WTC11 (cell line): ENCODE data around the gene OPCML. TPM values are rescaled to one million over a fixed set of nuclear protein-coding genes. Genes with fewer than 3 reads are reported as not detected.

Experiments
- ATAC-seq: fragments of 200-7000 bp; cut with Tn5 transposase; 2 replicates; pipeline ENCODE4 v1.10.0; 2021; ENCODE audit warnings: mild to moderate bottlenecking, moderate library complexity
- CTCF ChIA-PET: fragments of 300-600 bp; sonication (Branson Sonifier 250); formaldehyde crosslinking; loops from one replicate; lab custom pipeline; 2021; ENCODE audit warnings: antibody characterized with exemption; lab: Charles Lee
- POLR2A ChIA-PET: fragments of 350-600 bp; sonication (Branson Sonifier 250); formaldehyde crosslinking; loops from one replicate; lab custom pipeline; 2021; ENCODE audit warnings: antibody characterized with exemption; lab: Charles Lee
- DNase-seq: peaks from one replicate; pipeline ENCODE4 v3.0.0; 2021; ENCODE audit warnings: low spot score
- H3K27ac Mint-ChIP-seq: 2 replicates; pipeline ENCODE4 v1.8.0; 2021; ENCODE audit warnings: mixed read lengths
- H3K27me3 Mint-ChIP-seq: 2 replicates; pipeline ENCODE4 v1.8.0; 2021; ENCODE audit warnings: low read depth, mild to moderate bottlenecking, moderate library complexity, mixed read lengths
- H3K36me3 Mint-ChIP-seq: 2 replicates; pipeline ENCODE4 v1.8.0; 2021; ENCODE audit warnings: mixed read lengths
- H3K4me1 Mint-ChIP-seq: 2 replicates; pipeline ENCODE4 v1.8.0; 2022; ENCODE audit warnings: mixed read lengths
- H3K4me3 Mint-ChIP-seq: 2 replicates; pipeline ENCODE4 v1.8.0; 2021; ENCODE audit warnings: mild to moderate bottlenecking, moderate library complexity, mixed read lengths
- H3K9me3 Mint-ChIP-seq: 2 replicates; pipeline ENCODE4 v1.8.0; 2021; ENCODE audit warnings: mixed read lengths
- AFF4 ChIP-seq: sonication (generic); formaldehyde crosslinking; IDR thresholded peaks from 2 replicates; pipeline ENCODE4 v1.8.1; 2023; ENCODE audit warnings: mild to moderate bottlenecking, missing genetic modification reagents, borderline replicate concordance
- ATF1 ChIP-seq: sonication (generic); formaldehyde crosslinking; IDR thresholded peaks from 2 replicates; pipeline ENCODE4 v1.8.1; 2023; ENCODE audit warnings: mild to moderate bottlenecking, moderate library complexity, missing genetic modification reagents
- ATF6 ChIP-seq: sonication (generic); formaldehyde crosslinking; IDR thresholded peaks from 2 replicates; pipeline ENCODE4 v1.8.1; 2023; ENCODE audit warnings: mild to moderate bottlenecking, missing genetic modification reagents
- ESRRA ChIP-seq: sonication (generic); formaldehyde crosslinking; IDR thresholded peaks from 2 replicates; pipeline ENCODE4 v1.8.1; 2022; ENCODE audit warnings: mild to moderate bottlenecking, missing genetic modification reagents, borderline replicate concordance
- FOXK1 ChIP-seq: sonication (generic); formaldehyde crosslinking; IDR thresholded peaks from 2 replicates; pipeline ENCODE4 v1.8.0; 2022; ENCODE audit warnings: mild to moderate bottlenecking, moderate library complexity, missing genetic modification reagents
- IRF2 ChIP-seq: sonication (generic); formaldehyde crosslinking; IDR thresholded peaks from 2 replicates; pipeline ENCODE4 v1.8.0; 2022; ENCODE audit warnings: low read depth, missing genetic modification reagents, borderline replicate concordance
- MAX ChIP-seq: sonication (generic); formaldehyde crosslinking; IDR thresholded peaks from 2 replicates; pipeline ENCODE4 v1.8.0; 2022; ENCODE audit warnings: mild to moderate bottlenecking, missing genetic modification reagents
- MXD4 ChIP-seq: fragments of 250-450 bp; sonication (Bioruptor Pico); IDR thresholded peaks from 2 replicates; pipeline ENCODE4 v1.8.0; 2021; ENCODE audit warnings: mild to moderate bottlenecking, moderate library complexity, borderline replicate concordance
- MYBL2 ChIP-seq: sonication (generic); formaldehyde crosslinking; IDR thresholded peaks from 2 replicates; pipeline ENCODE4 v1.8.1; 2023; ENCODE audit warnings: mild to moderate bottlenecking, moderate library complexity, missing genetic modification reagents
- NR1H2 ChIP-seq: sonication (generic); formaldehyde crosslinking; IDR thresholded peaks from 2 replicates; pipeline ENCODE4 v1.9.0; 2021; ENCODE audit warnings: mild to moderate bottlenecking, moderate library complexity, missing genetic modification reagents
- NR2C2 ChIP-seq: sonication (generic); formaldehyde crosslinking; IDR thresholded peaks from 2 replicates; pipeline ENCODE4 v1.8.0; 2022; ENCODE audit warnings: mild to moderate bottlenecking, missing genetic modification reagents
- RELA ChIP-seq: sonication (generic); formaldehyde crosslinking; IDR thresholded peaks from 2 replicates; pipeline ENCODE4 v1.8.1; 2022; ENCODE audit warnings: missing genetic modification reagents, mild to moderate bottlenecking, borderline replicate concordance
- RORB ChIP-seq: fragments of 250-450 bp; sonication (Bioruptor Pico); IDR thresholded peaks from 2 replicates; pipeline ENCODE4 v1.9.0; 2021; ENCODE audit warnings: mild to moderate bottlenecking
- USF2 ChIP-seq: sonication (generic); formaldehyde crosslinking; IDR thresholded peaks from 2 replicates; pipeline ENCODE4 v1.8.1; 2023; ENCODE audit warnings: mild to moderate bottlenecking, missing genetic modification reagents, moderate library complexity
- ZBTB21 ChIP-seq: sonication (generic); formaldehyde crosslinking; IDR thresholded peaks from 2 replicates; pipeline ENCODE4 v1.8.1; 2023; ENCODE audit warnings: mild to moderate bottlenecking, missing genetic modification reagents, borderline replicate concordance
- ZBTB43 ChIP-seq: sonication (generic); formaldehyde crosslinking; IDR thresholded peaks from 2 replicates; pipeline ENCODE4 v1.8.1; 2023; ENCODE audit warnings: mild to moderate bottlenecking, missing genetic modification reagents
- ZMAT4 ChIP-seq: fragments of 250-450 bp; sonication (Bioruptor Pico); IDR thresholded peaks from 2 replicates; pipeline ENCODE4 v1.9.0; 2021; ENCODE audit warnings: mild to moderate bottlenecking
- ZNF138 ChIP-seq: sonication (generic); formaldehyde crosslinking; conservative IDR thresholded peaks from 2 replicates; pipeline ENCODE4 v1.8.1; 2022; ENCODE audit warnings: mild to moderate bottlenecking, moderate library complexity, missing genetic modification reagents
- ZNF232 ChIP-seq: sonication (generic); formaldehyde crosslinking; IDR thresholded peaks from 2 replicates; pipeline ENCODE4 v1.8.0; 2022; ENCODE audit warnings: mild to moderate bottlenecking, missing genetic modification reagents
- ZNF263 ChIP-seq: sonication (generic); formaldehyde crosslinking; IDR thresholded peaks from 2 replicates; pipeline ENCODE4 v1.8.1; 2022; ENCODE audit warnings: low read depth, mild to moderate bottlenecking, moderate library complexity, missing genetic modification reagents
- ZNF416 ChIP-seq: fragments of 250-450 bp; sonication (Bioruptor Pico); IDR thresholded peaks from 2 replicates; pipeline ENCODE4 v1.9.0; 2021; ENCODE audit warnings: mild to moderate bottlenecking, inconsistent platforms
- ZNF671 ChIP-seq: fragments of 250-450 bp; sonication (Bioruptor Pico); IDR thresholded peaks from 2 replicates; pipeline ENCODE4 v1.8.0; 2021; ENCODE audit warnings: mild to moderate bottlenecking
- total RNA-seq: library from RNA; stranded (reverse); gene quantifications from 3 replicates; pipeline ENCODE4 v1.2.3, GENCODE V29; 2021

Gene OPCML
- total RNA-seq, 1 experiment from 2014 or later: 1.5 TPM

- Mint-ChIP-seq H3K36me3 (peaks cover 4% of the 10 kb centered on the region), H3K4me3 (no peak overlapping the region), H3K27ac (no peak overlapping the region)
These were observed 428.1 kb downstream of the OPCML start for GRCh38 chr11:133104009-133104744.

GRCh38 chr11:133096981-133097380 is 435.3 kb downstream of the OPCML start:
- H3K4me3 Mint-ChIP-seq: no peak overlapping the region
- no peak overlapping the region for H3K27ac Mint-ChIP-seq

More at GRCh38 chr11:133104009-133104744, 428.1 kb downstream of the OPCML start:
- TF ChIP-seq MAX (CRISPR knock-in tag) (no peak), ATF6 (CRISPR knock-in tag) (no peak), ESRRA (CRISPR knock-in tag) (no peak), IRF2 (CRISPR knock-in tag) (no peak), USF2 (CRISPR knock-in tag) (no peak), ZBTB43 (no peak), ZBTB21 (CRISPR knock-in tag) (no peak)
- ChIA-PET POLR2A (no interaction called here), CTCF (interaction anchor here (1.4 kb wide), 1 partner anchor 31 kb away, joined by 9 read pairs; no protein-coding TSS in a partner anchor)
- peaks cover 8% of the 10 kb centered on the region for H3K9me3 Mint-ChIP-seq
- ATAC-seq (no peak), DNase-seq (no peak)
- no peaks in the 10 kb centered on the region; the same call in 1 of the 2 replicates for H3K27me3 Mint-ChIP-seq
- peaks cover 8% of the 10 kb centered on the region for H3K4me1 Mint-ChIP-seq

GRCh38 chr11:133086518-133086917 is 445.8 kb downstream of the OPCML start:
- no peak for ATAC-seq
- no peaks in the 10 kb centered on the region for H3K36me3 Mint-ChIP-seq
- no peak overlapping the region for H3K4me3 Mint-ChIP-seq
- ChIA-PET POLR2A (no interaction called here), CTCF (interaction anchor here (1.5 to 2.5 kb wide), 2 partner anchors 8 to 71 kb away, joined by 5 to 6 read pairs; no protein-coding TSS in a partner anchor)
- no peaks in the 10 kb centered on the region for H3K9me3 Mint-ChIP-seq
- no peak overlapping the region for H3K27ac Mint-ChIP-seq
- peaks cover 7% of the 10 kb centered on the region for H3K4me1 Mint-ChIP-seq
- peaks cover 22% of the 10 kb centered on the region for H3K27me3 Mint-ChIP-seq
- no peak for DNase-seq
- no peak for TF ChIP-seq ZNF138 (CRISPR knock-in tag)
- TF ChIP-seq RORB (CRISPR knock-in tag): no peak
- no peak for TF ChIP-seq ZNF263 (CRISPR knock-in tag)
- no peak for TF ChIP-seq ZNF416 (CRISPR knock-in tag)
- TF ChIP-seq AFF4 (CRISPR knock-in tag): no peak
- no peak for TF ChIP-seq FOXK1
- TF ChIP-seq ZNF232: no peak
- no peak for TF ChIP-seq ATF1 (CRISPR knock-in tag)
- no peak for TF ChIP-seq ZMAT4 (CRISPR knock-in tag)
- TF ChIP-seq ZNF671 (CRISPR knock-in tag): no peak
- TF ChIP-seq, all 79 proteins: peak for 0

More at GRCh38 chr11:133096981-133097380, 435.3 kb downstream of the OPCML start:
- TF ChIP-seq RELA (CRISPR knock-in tag) (no peak), NR2C2 (no peak), NR1H2 (CRISPR knock-in tag) (no peak), MXD4 (no peak), MYBL2 (CRISPR knock-in tag) (no peak)
- peaks cover 18% of the 10 kb centered on the region for H3K4me1 Mint-ChIP-seq
- H3K27me3 Mint-ChIP-seq: no peaks in the 10 kb centered on the region; the same call in 1 of the 2 replicates
- H3K36me3 Mint-ChIP-seq: peaks cover 16% of the 10 kb centered on the region
- CTCF ChIA-PET: no interaction called here
- POLR2A ChIA-PET: no interaction called here
- peaks cover 26% of the 10 kb centered on the region for H3K9me3 Mint-ChIP-seq
- DNase-seq: no peak
- ATAC-seq: no peak
